Spleen (tissue), 11 donors: Measurements from ENCODE around the gene PSME1. TPM values are rescaled to one million over a fixed set of nuclear protein-coding genes. Genes with fewer than 3 reads are reported as not detected.

Experiments
- DNase-seq: peaks from one replicate; pipeline ENCODE4 v3.0.0-alpha.2; 2020
- H3K27ac ChIP-seq, 8 donors: fragments of 200-600 bp; sonication (generic) in 7 of 8; 1 replicate in 4 of 8; 2 replicates in 4 of 8; pipeline versions ENCODE4 v1.5.0 to v1.8.0; 2016 to 2021; ENCODE audit warnings: inconsistent platforms in 4 of 8, mild to moderate bottlenecking in 4 of 8, moderate library complexity in 1 of 8
- H3K27me3 ChIP-seq, 7 donors: fragments of 200-600 bp; sonication (generic) in 6 of 7; replicated peaks in 1 of 7; 1 replicate in 4 of 7; 2 replicates in 3 of 7; pipeline versions ENCODE4 v1.5.0 to v1.8.0; 2016 to 2021; ENCODE audit warnings: inconsistent platforms in 3 of 7, mild to moderate bottlenecking in 1 of 7
- H3K36me3 ChIP-seq, 6 donors: fragments of 200-600 bp; sonication (generic) in 5 of 6; 1 replicate in 4 of 6; 2 replicates in 2 of 6; pipeline versions ENCODE4 v1.5.0 to v1.8.0; 2016 to 2021; ENCODE audit warnings: inconsistent platforms in 2 of 6
- H3K4me1 ChIP-seq, 6 donors: fragments of 200-600 bp; sonication (generic) in 5 of 6; 1 replicate in 3 of 6; 2 replicates in 3 of 6; pipeline versions ENCODE4 v1.5.0 to v1.8.0; 2016 to 2021; ENCODE audit warnings: inconsistent platforms in 3 of 6
- H3K4me3 ChIP-seq, 8 donors: fragments of 200-600 bp; sonication (generic) in 7 of 8; 1 replicate in 4 of 8; 2 replicates in 4 of 8; pipeline versions ENCODE4 v1.5.0 to v1.8.0; 2016 to 2021; ENCODE audit warnings: inconsistent platforms in 4 of 8, mild to moderate bottlenecking in 4 of 8, moderate library complexity in 2 of 8
- H3K9me3 ChIP-seq, 8 donors: fragments of 200-600 bp; sonication (generic) in 7 of 8; 1 replicate in 4 of 8; 2 replicates in 4 of 8; pipeline versions ENCODE4 v1.5.0 to v1.8.0; 2016 to 2021; ENCODE audit warnings: inconsistent platforms in 4 of 8
- CTCF ChIP-seq, 11 experiments: fragments of 200-600 bp in 7 of 11; fragments of 450-650 bp in 4 of 11; sonication (generic) in 4 of 11; IDR thresholded peaks in 8 of 11; conservative IDR thresholded peaks in 3 of 11; 1 replicate in 7 of 11; 2 replicates in 4 of 11; pipeline versions ENCODE4 v1.4.0 to v1.8.0; 2016 to 2021; ENCODE audit warnings: antibody characterized with exemption in 11 of 11, inconsistent platforms in 4 of 11, mild to moderate bottlenecking in 1 of 11
- POLR2A ChIP-seq, 3 donors: fragments of 450-650 bp; IDR thresholded peaks; one replicate each; pipeline ENCODE4 v1.5.1; 2017; ENCODE audit warnings: antibody characterized with exemption in 3 of 3, mild to moderate bottlenecking in 1 of 3
- POLR2AphosphoS5 ChIP-seq, 3 donors: sonication (generic); formaldehyde crosslinking; IDR thresholded peaks; one replicate each; pipeline ENCODE4 v1.5.1; 2017; ENCODE audit warnings: antibody characterized with exemption in 3 of 3
- WGBS, 5 donors: extraction: QIAGEN DNeasy Blood & Tissue Kit in 3 of 5; methylation state at CpG; one replicate each; pipeline versions ENCODE4 v1.1.5 to v1.1.7; 2013 to 2018; 5-methylcytosine and 5-hydroxymethylcytosine counted together
- intact Hi-C: fragments of 100-400 bp; cut with DNase I; formaldehyde crosslinking; loops from one replicate; pipeline ENCODE4 v1.15.0; 2023; ENCODE audit warnings: low total_unique reads
- polyA plus RNA-seq, 3 donors: library from polyadenylated mRNA; stranded (reverse); fragments of 200-250 nt; gene quantifications; one replicate each; pipeline ENCODE4 v1.2.1, GENCODE V29; 2013
- total RNA-seq, 7 donors: library from RNA; depleted of rRNA in 3 of 7; stranded (reverse); fragments of >200 nt in 3 of 7; fragmentation: NEBNext Ultra II Directional in 4 of 7; extraction: Animal tissue kit (Norgen Biotek cat#: 25700) in 4 of 7; gene quantifications; one replicate each; pipeline versions ENCODE4 v1.1.0 to v1.2.1, GENCODE V29; 2016 to 2021
- donor health status: healthy with polysubstance abuse.
- donor health status: DM: no; HTN: no; CAD: no; lungs with moderate emphysema.
- donor health status: DM: no; HTN: no; CAD: no.
- donor health status: Bipolar disorder and iron deficiency.
- donor health status: healthy.
- donor health status: DM: no; HTN: no; CAD: no.
- donor health status: DM: yes; HTN: yes; CAD: no.

The PSME1 gene
- total and polyA plus RNA-seq, 10 donors, result 157 to 441 (median 253) TPM

GRCh38 chr14:24171422-24172260, 35.6 kb downstream of the PSME1 start, which contains the start of gene REC8:
Gene REC8, plus strand, starts transcription at chr14:24172080. Its CDS starts 473 bp downstream, at chr14:24172553.
- Histone ChIP-seq H3K27me3 (no peaks in the 10 kb centered on the region), H3K27ac (peak within 1 kb of the TSS in 6 of 8 donors; percentile 35 to 77 (median 64)), H3K36me3 (peaks cover 0 to 86% (median 46%) of the 10 kb centered on the region in 6 donors), H3K4me3 (peak within 1 kb of the TSS; percentile 34 to 72 (median 49)), H3K9me3 (no peaks in the 10 kb centered on the region), H3K4me1 (peaks cover 6 to 52% (median 31%) of the 10 kb centered on the region in 6 donors)
- TF ChIP-seq POLR2AphosphoS5 (IDR thresholded peaks at IDR 0.05), result peak; percentile 77 to 90 (median 77)
- no peak for TF ChIP-seq POLR2A (IDR thresholded peaks at IDR 0.05)
- peak; percentile 94 for DNase-seq
- WGBS, 5 donors, result 7 to 16% (median 13%) methylated on average over 28 to 63 of the region's 63 CpGs
- intact Hi-C loops, result no loop called here

- Histone ChIP-seq H3K9me3 (no peaks in the 10 kb centered on the region), H3K27me3 (no peaks in the 10 kb centered on the region), H3K4me1 (peaks cover 6 to 45% (median 28%) of the 10 kb centered on the region in 6 donors), H3K4me3 (peak overlapping the region; percentile 34 to 72 (median 49)), H3K36me3 (peaks cover 0 to 86% (median 48%) of the 10 kb centered on the region in 6 donors), H3K27ac (peak overlapping the region in 5 of 8 donors; percentile 54 to 77 (median 67))
- intact Hi-C loops, result no loop called here
- TF ChIP-seq POLR2A (IDR thresholded peaks at IDR 0.05), result no peak
- TF ChIP-seq POLR2AphosphoS5 (IDR thresholded peaks at IDR 0.05), result no peak
- TF ChIP-seq CTCF (IDR thresholded peaks at IDR 0.05 in 8 of 11, conservative IDR thresholded peaks at IDR 0.05 in 3 of 11), result no peak
- WGBS, 5 donors, result 22 to 32% (median 30%) methylated on average over 26 to 30 of the region's 30 CpGs
- no peak for DNase-seq
These were observed 36.4 kb downstream of the PSME1 start for GRCh38 chr14:24172261-24172860.

- DNase-seq, result no peak
- TF ChIP-seq CTCF (IDR thresholded peaks at IDR 0.05 in 8 of 11, conservative IDR thresholded peaks at IDR 0.05 in 3 of 11), result no peak
- peak in 1 of 3 donors; percentile 63 for TF ChIP-seq POLR2AphosphoS5 (IDR thresholded peaks at IDR 0.05)
- peaks cover 0 to 86% (median 51%) of the 10 kb centered on the region in 6 donors for H3K36me3 ChIP-seq
- peak overlapping the region in 2 of 8 donors; percentile 72 to 77 for H3K27ac ChIP-seq
- WGBS, 5 donors, result 67 to 89% (median 72%) methylated on average over 19 to 20 of the region's 20 CpGs
- H3K4me3 ChIP-seq, result peak overlapping the region in 4 of 8 donors; percentile 47 to 72 (median 53)
- H3K4me1 ChIP-seq, result peaks cover 6 to 40% (median 26%) of the 10 kb centered on the region in 6 donors
- intact Hi-C loops, result no loop called here
- no peaks in the 10 kb centered on the region for H3K9me3 ChIP-seq
- H3K27me3 ChIP-seq, result no peaks in the 10 kb centered on the region
These were observed 36.9 kb downstream of the PSME1 start for GRCh38 chr14:24172871-24173281.

GRCh38 chr14:24176599-24176998, 40.6 kb downstream of the PSME1 start:
- H3K9me3 ChIP-seq, result no peaks in the 10 kb centered on the region
- TF ChIP-seq POLR2AphosphoS5 (IDR thresholded peaks at IDR 0.05), result peak in 1 of 3 donors; percentile 18
- TF ChIP-seq POLR2A (IDR thresholded peaks at IDR 0.05), result no peak
- TF ChIP-seq CTCF (IDR thresholded peaks at IDR 0.05 in 8 of 11, conservative IDR thresholded peaks at IDR 0.05 in 3 of 11), result no peak
- no peak overlapping the region for H3K4me3 ChIP-seq
- H3K27ac ChIP-seq, result no peak overlapping the region
- no peaks in the 10 kb centered on the region for H3K27me3 ChIP-seq
- no peak for DNase-seq
- peaks cover 6 to 17% (median 12%) of the 10 kb centered on the region in 6 donors for H3K4me1 ChIP-seq
- 89 to 97% (median 94%) methylated on average over 5 of the region's 5 CpGs for WGBS, 5 donors
- intact Hi-C loops, result no loop called here
- H3K36me3 ChIP-seq, result peaks cover 2 to 95% (median 67%) of the 10 kb centered on the region in 6 donors
